ENCODE results near the gene ANKRD65. TPM values are rescaled to one million over a fixed set of nuclear protein-coding genes. Genes with fewer than 3 reads are reported as not detected.

Gene ANKRD65
- total RNA-seq, 1 experiment from 2014 or later, result not detected

DNA sequence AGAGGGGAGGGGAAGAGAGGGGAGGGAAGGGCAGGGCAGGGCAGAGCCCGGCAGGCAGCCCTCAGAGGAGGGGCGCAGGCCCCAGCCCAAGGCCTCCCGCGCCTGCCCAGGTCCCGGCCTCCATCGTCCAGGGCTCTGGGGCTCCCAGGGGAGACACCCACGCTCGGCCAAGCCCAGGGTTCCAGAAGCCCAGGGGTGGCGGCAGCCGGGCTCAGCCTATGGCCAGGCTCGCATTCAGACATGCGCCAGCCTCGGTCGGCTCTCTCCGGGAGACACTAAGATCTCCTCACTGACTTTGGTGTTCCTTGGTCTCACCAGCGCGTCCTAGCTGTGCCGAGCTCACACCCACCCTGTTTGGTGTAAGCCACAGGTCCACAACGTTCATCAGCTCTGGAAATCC lies 7.1 kb upstream of the ANKRD65 start:
- TF ChIP-seq, protein P1, sequence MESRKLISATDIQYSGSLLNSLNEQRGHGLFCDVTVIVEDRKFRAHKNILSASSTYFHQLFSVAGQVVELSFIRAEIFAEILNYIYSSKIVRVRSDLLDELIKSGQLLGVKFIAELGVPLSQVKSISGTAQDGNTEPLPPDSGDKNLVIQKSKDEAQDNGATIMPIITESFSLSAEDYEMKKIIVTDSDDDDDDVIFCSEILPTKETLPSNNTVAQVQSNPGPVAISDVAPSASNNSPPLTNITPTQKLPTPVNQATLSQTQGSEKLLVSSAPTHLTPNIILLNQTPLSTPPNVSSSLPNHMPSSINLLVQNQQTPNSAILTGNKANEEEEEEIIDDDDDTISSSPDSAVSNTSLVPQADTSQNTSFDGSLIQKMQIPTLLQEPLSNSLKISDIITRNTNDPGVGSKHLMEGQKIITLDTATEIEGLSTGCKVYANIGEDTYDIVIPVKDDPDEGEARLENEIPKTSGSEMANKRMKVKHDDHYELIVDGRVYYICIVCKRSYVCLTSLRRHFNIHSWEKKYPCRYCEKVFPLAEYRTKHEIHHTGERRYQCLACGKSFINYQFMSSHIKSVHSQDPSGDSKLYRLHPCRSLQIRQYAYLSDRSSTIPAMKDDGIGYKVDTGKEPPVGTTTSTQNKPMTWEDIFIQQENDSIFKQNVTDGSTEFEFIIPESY (IDR thresholded peaks at IDR 0.05; ENCODE audit: extremely low read depth, insufficient replicate concordance, low read length), result no peak
- TF ChIP-seq, protein P2, sequence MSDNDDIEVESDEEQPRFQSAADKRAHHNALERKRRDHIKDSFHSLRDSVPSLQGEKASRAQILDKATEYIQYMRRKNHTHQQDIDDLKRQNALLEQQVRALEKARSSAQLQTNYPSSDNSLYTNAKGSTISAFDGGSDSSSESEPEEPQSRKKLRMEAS (IDR thresholded peaks at IDR 0.05), result no peak
- TF ChIP-seq POLR2AphosphoS5 (IDR thresholded peaks at IDR 0.05; ENCODE audit: low read depth, low read length) (no peak), CEBPB (IDR thresholded peaks at IDR 0.05; ENCODE audit: low read depth) (no peak), RAD21 (IDR thresholded peaks at IDR 0.05; ENCODE audit: low read depth) (no peak), JUND (IDR thresholded peaks at IDR 0.05) (no peak), ELF1 (IDR thresholded peaks at IDR 0.05; ENCODE audit: borderline replicate concordance, low read depth) (no peak), FOSL1 (IDR thresholded peaks at IDR 0.05; ENCODE audit: low read depth) (no peak), POLR2A (IDR thresholded peaks at IDR 0.05; ENCODE audit: borderline replicate concordance, extremely low read depth, insufficient read depth, insufficient read length) (no peak), SIN3A (IDR thresholded peaks at IDR 0.05; ENCODE audit: low read depth) (no peak), ZFX (IDR thresholded peaks at IDR 0.05) (no peak), EZH2 (IDR thresholded peaks at IDR 0.05) (no peak), TCF7L2 (IDR thresholded peaks at IDR 0.05; ENCODE audit: borderline replicate concordance, extremely low read depth, insufficient read depth, insufficient read length) (no peak)
- no peaks in the 10 kb centered on the region for H3K79me2 ChIP-seq (ENCODE audit: insufficient read depth, low read length)
- RAD21 ChIA-PET (ENCODE audit: low non-redundant PET in 1 of 2, low total read pairs in 2 of 2, uncharacterized antibody in 2 of 2, unreplicated experiment in 2 of 2), result no interaction called here
- no TSS peak for BruUV-seq (replicated peaks)
- no peak overlapping the region for H3K9ac ChIP-seq (ENCODE audit: low read length)
- no peaks in the 10 kb centered on the region for H4K20me1 ChIP-seq (ENCODE audit: insufficient read depth)
- no peaks in the 10 kb centered on the region for H3K36me3 ChIP-seq (ENCODE audit: control insufficient read depth in 1 of 2, insufficient read depth in 2 of 2, low read length in 2 of 2)
- H3K27ac ChIP-seq (ENCODE audit: low read depth, low read length), result no peak overlapping the region
- DNase-seq (ENCODE audit: low read depth, low spot score) (no peak), ATAC-seq (no peak)
- no peak overlapping the region for H3K4me3 ChIP-seq (replicated peaks in 1 of 2; ENCODE audit: low read depth in 1 of 2, low read length in 2 of 2)
- CTCF ChIA-PET, result interaction anchor here (1.8 kb wide), 1 partner anchor 13 kb away, joined by 7 read pairs; no protein-coding TSS in a partner anchor
- H2AFZ ChIP-seq (ENCODE audit: low read depth, low read length, poor library complexity, severe bottlenecking), result no peak overlapping the region
- peaks cover 33 to 56% of the 10 kb centered on the region in 2 experiments for H3K4me1 ChIP-seq (ENCODE audit: control insufficient read depth in 1 of 2, insufficient read depth in 2 of 2, low read length in 2 of 2)
- no peaks in the 10 kb centered on the region for H3K27me3 ChIP-seq (ENCODE audit: insufficient read depth, low read length)
- intact Hi-C loops (cut with micrococcal nuclease), result no loop called here
- H3K4me2 ChIP-seq (ENCODE audit: low read length), result no peak overlapping the region
- H3K9me3 ChIP-seq (ENCODE audit: control insufficient read depth in 1 of 2, insufficient read depth in 1 of 2, low read depth in 1 of 2, low read length in 2 of 2), result no peaks in the 10 kb centered on the region
- POLR2A ChIA-PET, result no interaction called here
- no peaks in the 10 kb centered on the region for H3K9me2 ChIP-seq (ENCODE audit: insufficient read depth)
